H1 (cell line): ENCODE results near the gene OSBPL2.

Experiments used
- BCL11A ChIP-seq, 2 experiments: IDR thresholded peaks; one replicate each; pipeline ENCODE4 v1.6.1; 2011; ENCODE audit warnings: low read depth in 2 of 2, low read length in 2 of 2, mild to moderate bottlenecking in 2 of 2
- CBX5 ChIP-seq: fragments of 300-800, 300-1000 bp; sonication (generic); IDR thresholded peaks from 2 replicates; pipeline ENCODE4 v1.7.1; 2016; ENCODE audit warnings: antibody characterized with exemption, low read length, low read depth
- CEBPB ChIP-seq: IDR thresholded peaks from 2 replicates; pipeline ENCODE4 v1.6.1; 2012; ENCODE audit warnings: low read depth, low read length
- CREB1 ChIP-seq: IDR thresholded peaks from 2 replicates; pipeline ENCODE4 v1.6.1; 2012; ENCODE audit warnings: inconsistent platforms
- FOSL1 ChIP-seq: IDR thresholded peaks from 2 replicates; pipeline ENCODE4 v1.6.1; 2011; ENCODE audit warnings: mild to moderate bottlenecking, low read depth, low read length, moderate library complexity; ENCODE audit not compliant: insufficient read depth
- JUN ChIP-seq: IDR thresholded peaks from 2 replicates; pipeline ENCODE4 v1.6.1; 2011; ENCODE audit warnings: low read depth, mild to moderate bottlenecking, improper control_type of control experiment, low read length
- POLR2A ChIP-seq, 2 experiments: IDR thresholded peaks; 1 replicate in 1 of 2; 2 replicates in 1 of 2; pipeline ENCODE4 v1.6.1; 2011; ENCODE audit warnings: low read depth in 2 of 2, low read length in 2 of 2, mild to moderate bottlenecking in 2 of 2; ENCODE audit errors: control extremely low read depth in 1 of 2
- POLR2AphosphoS5 ChIP-seq: IDR thresholded peaks from 2 replicates; pipeline ENCODE4 v1.6.1; 2011; ENCODE audit warnings: low read depth, low read length
- POU5F1 ChIP-seq: IDR thresholded peaks from 2 replicates; pipeline ENCODE4 v1.6.1; 2011; ENCODE audit warnings: low read depth, mild to moderate bottlenecking, low read length, moderate library complexity
- RAD21 ChIP-seq, 2 experiments: IDR thresholded peaks in 1 of 2; conservative IDR thresholded peaks in 1 of 2; 2 replicates each; pipeline ENCODE4 v1.6.1; 2011; ENCODE audit warnings: low read depth in 2 of 2, low read length in 2 of 2, improper control_type of control experiment in 1 of 2, inconsistent platforms in 1 of 2, mild to moderate bottlenecking in 1 of 2, moderate library complexity in 1 of 2
- TCF12 ChIP-seq: IDR thresholded peaks from 2 replicates; pipeline ENCODE4 v1.6.1; 2011; ENCODE audit warnings: low read depth, mild to moderate bottlenecking, low read length
- TF ChIP-seq, protein P1 (sequence below), 3 experiments: IDR thresholded peaks; 1 replicate in 2 of 3; 2 replicates in 1 of 3; pipeline versions ENCODE4 v1.5.1 to v1.6.1; 2011; ENCODE audit warnings: low read length in 3 of 3, mild to moderate bottlenecking in 3 of 3, inconsistent platforms in 2 of 3, low read depth in 1 of 3, moderate library complexity in 1 of 3; ENCODE audit not compliant: insufficient read depth in 1 of 3; ENCODE audit errors: control extremely low read depth in 1 of 3

DNA sequence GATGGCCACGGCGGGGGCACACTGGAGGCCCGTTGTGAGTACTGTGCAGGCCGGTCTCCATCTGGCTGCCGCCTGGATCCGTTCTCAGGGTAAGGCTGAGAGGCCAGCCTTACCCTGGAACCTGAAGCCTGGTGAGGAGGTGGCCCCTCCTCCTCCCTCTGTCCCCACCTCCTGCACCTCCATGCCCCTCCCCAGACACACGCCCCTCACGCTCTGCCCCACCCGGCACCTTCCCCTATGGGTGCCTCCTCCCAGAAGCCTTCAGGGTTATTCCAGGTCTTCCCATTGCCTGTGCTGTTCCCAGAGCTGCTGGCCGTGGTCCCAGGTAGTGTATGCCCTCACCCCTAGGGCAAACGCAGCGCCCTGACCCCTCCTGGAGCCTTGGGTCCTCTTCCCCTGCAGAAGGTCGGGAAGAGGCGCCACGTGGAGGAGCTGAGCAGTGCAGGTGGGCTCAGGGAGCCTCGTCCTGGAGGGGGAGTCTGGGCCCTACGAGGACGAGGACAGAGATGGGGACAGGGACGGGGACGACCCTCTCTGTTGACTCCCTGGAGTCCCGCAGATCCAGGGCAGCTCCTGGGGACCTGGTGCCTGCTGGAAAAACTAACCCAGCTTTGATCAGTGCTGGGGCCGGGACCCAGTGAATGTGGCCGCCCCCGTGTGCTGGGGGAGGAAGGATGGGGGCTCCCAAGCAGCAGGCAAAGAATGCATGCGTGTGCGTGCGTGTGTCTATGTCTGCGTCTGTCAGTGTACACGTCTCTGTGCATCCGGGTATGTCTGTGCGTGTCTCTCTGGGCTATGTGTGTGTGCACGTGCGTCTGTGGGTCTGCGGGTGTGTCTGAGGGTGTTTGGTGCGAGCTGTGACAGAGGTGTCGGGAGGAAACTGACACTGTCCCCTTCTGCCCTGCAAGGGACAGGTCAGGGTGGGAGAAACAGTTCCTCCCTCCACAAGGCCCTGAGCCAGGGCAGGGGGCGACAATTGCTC lies 10.1 kb upstream of the OSBPL2 start:
- TF ChIP-seq TCF12 (0 out of 2 replicates have a peak, but pooled peaks have one; percentile 19), RAD21 (IDR thresholded peaks at IDR 0.05 in 1 of 2, conservative IDR thresholded peaks at IDR 0.05 in 1 of 2; ENCODE audit: low read depth in 2 of 2, low read length in 2 of 2) (peak in 1 of 2 experiments; percentile 18; a peak in 1 of 4 replicates), CREB1 (no peak), POU5F1 (no peak), CBX5 (no peak), CEBPB (no peak), POLR2AphosphoS5 (no peak), BCL11A (IDR thresholded peaks at IDR 0.05; ENCODE audit: low read depth in 2 of 2, low read length in 2 of 2) (no peak), POLR2A (IDR thresholded peaks at IDR 0.05; ENCODE audit: control extremely low read depth in 1 of 2, low read depth in 2 of 2, low read length in 2 of 2) (0 out of 3 replicates have a peak, but pooled peaks of 1 of the 2 experiments have one; percentile 17), JUN (no peak), FOSL1 (no peak)
- TF ChIP-seq, protein P1, sequence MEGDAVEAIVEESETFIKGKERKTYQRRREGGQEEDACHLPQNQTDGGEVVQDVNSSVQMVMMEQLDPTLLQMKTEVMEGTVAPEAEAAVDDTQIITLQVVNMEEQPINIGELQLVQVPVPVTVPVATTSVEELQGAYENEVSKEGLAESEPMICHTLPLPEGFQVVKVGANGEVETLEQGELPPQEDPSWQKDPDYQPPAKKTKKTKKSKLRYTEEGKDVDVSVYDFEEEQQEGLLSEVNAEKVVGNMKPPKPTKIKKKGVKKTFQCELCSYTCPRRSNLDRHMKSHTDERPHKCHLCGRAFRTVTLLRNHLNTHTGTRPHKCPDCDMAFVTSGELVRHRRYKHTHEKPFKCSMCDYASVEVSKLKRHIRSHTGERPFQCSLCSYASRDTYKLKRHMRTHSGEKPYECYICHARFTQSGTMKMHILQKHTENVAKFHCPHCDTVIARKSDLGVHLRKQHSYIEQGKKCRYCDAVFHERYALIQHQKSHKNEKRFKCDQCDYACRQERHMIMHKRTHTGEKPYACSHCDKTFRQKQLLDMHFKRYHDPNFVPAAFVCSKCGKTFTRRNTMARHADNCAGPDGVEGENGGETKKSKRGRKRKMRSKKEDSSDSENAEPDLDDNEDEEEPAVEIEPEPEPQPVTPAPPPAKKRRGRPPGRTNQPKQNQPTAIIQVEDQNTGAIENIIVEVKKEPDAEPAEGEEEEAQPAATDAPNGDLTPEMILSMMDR (IDR thresholded peaks at IDR 0.05; ENCODE audit: control extremely low read depth in 1 of 3, insufficient read depth in 1 of 3, low read depth in 1 of 3, low read length in 3 of 3) = peak; percentile 3 to 29 (median 18)
